Fibroblast of the aortic adventitia (primary cell): ENCODE measurements around the gene NAV1. TPM values are rescaled to one million over a fixed set of nuclear protein-coding genes. Genes with fewer than 3 reads are reported as not detected.
A peak's percentile ranks its signal among the peaks of the same experiment; 100 is the strongest.

Experiments
- DNase-seq: peaks from one replicate; pipeline ENCODE4 v3.0.0-alpha.2; 2010; ENCODE audit warnings: low read depth
- H3K4me3 ChIP-seq: 2 replicates; pipeline ENCODE4 v1.5.1; 2011; ENCODE audit warnings: low read depth, mild to moderate bottlenecking, control low read depth, low read length, moderate library complexity
- total RNA-seq: library from RNA; depleted of rRNA; stranded (reverse); fragments of >200 nt; gene quantifications from 2 replicates; pipeline ENCODE4 v1.2.3, GENCODE V29; 2012; ENCODE audit warnings: low replicate concordance
- TF ChIP-seq, protein P1 (sequence below): IDR thresholded peaks from 2 replicates; pipeline ENCODE4 v1.5.1; 2011; ENCODE audit warnings: mild to moderate bottlenecking, low read length, control low read depth, inconsistent platforms; ENCODE audit not compliant: insufficient read depth

The NAV1 gene
- total RNA-seq, 1 donor = 136 TPM

DNA sequence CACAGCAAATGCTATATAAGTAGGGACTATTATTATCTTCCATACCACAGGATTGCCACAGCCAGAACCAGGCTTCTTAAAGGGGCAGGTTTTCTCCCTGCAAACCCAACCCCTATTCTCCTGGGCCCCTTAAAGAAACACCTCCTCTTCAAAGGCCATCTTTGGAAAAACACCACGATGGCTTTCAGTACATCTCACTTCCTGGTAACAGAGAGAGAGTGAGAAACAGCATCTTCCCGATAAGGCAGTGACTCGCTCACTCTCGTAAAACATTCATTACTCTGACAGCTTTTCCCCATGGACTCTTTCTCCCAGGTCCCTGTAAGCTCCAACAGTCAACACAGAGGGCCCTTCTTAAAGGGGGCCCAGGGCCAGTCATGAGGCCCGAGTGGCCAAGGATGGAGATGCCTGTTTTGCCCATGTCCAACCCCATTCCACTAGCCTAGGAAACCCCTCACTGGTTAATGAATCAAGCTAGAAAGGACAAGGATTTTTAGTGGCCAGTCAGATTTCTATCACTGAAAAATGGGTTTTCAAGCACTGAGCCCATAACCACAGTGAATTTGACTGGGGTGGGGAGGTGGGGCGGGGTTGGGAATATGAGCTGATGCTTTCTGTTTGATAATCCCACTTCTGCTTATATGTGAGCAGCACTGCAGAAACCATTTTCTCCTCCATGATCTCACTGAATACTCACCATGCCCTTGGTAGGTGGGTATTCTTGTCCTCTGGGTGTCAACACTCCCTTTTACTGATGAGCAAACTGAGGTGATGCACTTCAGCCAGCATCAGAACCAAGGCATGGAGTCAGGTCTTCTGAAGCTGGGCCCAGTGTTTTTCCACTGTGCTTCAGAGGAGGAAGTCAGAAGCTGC is 3.6 kb upstream of the NAV1 start:
- peak; percentile 74 for DNase-seq
- TF ChIP-seq, protein P1, sequence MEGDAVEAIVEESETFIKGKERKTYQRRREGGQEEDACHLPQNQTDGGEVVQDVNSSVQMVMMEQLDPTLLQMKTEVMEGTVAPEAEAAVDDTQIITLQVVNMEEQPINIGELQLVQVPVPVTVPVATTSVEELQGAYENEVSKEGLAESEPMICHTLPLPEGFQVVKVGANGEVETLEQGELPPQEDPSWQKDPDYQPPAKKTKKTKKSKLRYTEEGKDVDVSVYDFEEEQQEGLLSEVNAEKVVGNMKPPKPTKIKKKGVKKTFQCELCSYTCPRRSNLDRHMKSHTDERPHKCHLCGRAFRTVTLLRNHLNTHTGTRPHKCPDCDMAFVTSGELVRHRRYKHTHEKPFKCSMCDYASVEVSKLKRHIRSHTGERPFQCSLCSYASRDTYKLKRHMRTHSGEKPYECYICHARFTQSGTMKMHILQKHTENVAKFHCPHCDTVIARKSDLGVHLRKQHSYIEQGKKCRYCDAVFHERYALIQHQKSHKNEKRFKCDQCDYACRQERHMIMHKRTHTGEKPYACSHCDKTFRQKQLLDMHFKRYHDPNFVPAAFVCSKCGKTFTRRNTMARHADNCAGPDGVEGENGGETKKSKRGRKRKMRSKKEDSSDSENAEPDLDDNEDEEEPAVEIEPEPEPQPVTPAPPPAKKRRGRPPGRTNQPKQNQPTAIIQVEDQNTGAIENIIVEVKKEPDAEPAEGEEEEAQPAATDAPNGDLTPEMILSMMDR = no peak
- no peak overlapping the region for H3K4me3 ChIP-seq

DNA sequence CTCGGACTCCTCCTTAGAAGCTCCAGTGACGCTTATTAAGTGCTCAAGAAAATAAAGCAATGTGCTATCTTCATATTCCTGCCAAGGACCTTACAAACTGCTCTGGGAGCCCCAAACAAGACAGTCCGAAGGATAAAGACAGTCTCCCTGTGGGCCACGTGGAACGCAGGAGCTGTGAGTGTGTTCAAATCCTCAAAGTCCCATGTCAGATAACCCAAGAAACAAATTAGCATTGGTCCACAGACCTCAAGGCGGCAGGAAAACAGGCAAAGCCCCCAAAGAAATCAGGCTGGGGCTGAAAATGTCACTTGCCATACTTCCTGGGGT is 3.0 kb upstream of the NAV1 start:
- TF ChIP-seq, protein P1 = no peak
- DNase-seq = no peak
- no peak overlapping the region for H3K4me3 ChIP-seq

DNA sequence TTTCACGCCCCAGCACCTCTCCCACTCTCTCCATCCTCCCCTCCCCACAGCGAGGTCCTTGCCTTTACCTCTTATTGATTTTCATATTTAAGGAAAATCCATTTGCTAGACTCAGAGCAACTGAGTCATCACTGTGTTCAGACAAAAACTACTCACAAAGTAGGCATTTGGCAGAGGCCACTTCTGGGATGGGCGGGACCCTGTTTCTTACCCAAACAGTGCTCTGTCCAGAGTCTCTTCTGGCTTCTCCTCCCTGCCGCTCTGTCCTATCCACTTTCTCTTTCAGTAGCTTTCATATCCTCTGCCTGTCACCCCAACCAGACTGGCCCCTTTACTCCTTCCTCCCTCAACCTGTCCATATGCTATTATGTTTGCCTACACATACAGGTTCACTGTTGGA is 2.4 kb upstream of the NAV1 start:
- DNase-seq = peak; percentile 91
- TF ChIP-seq, protein P1 = no peak
- H3K4me3 ChIP-seq = peak overlapping the region; percentile 38

DNA sequence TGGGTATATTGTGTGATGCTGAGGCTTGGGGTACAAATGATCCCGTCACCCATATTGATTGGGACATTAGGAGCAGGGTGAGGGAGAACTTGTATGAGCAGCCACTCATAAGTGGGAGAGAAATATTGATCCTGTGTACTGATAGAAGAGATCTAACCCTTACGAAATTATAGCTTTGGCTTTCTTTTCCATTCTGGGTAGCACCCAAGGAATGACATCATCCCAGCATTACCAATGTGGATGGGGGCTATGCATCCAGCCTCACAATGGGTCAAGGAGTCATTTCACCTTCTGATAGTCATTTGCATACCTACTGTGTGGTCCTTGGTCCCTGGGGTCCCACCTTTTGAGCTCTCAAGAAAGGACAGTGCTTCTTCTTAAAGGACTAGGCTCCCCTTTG is 1.9 kb upstream of the NAV1 start:
- peak; percentile 41 for DNase-seq
- TF ChIP-seq, protein P1 = no peak
- peak overlapping the region; percentile 38 for H3K4me3 ChIP-seq

DNA sequence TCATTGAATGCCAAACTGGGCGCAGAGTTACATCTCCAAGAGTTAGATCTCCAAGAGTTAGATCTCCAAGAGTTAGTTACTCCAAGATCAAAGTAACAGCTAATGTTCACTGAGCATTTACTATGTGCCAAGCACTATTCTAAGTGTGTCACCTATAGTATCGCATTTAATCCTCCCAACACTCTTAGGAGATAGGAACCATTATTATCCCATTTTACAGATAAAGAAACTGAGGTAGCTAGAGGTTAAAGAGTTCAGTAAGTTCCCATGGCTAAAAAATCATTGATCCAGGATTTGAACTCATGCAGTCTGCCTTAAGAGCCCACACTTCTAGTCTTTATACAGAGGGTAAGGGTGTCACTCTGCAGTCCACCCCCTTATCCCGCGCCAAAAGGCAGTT is 1.5 kb upstream of the NAV1 start:
- TF ChIP-seq, protein P1 = no peak
- H3K4me3 ChIP-seq = no peak overlapping the region
- DNase-seq = no peak

DNA sequence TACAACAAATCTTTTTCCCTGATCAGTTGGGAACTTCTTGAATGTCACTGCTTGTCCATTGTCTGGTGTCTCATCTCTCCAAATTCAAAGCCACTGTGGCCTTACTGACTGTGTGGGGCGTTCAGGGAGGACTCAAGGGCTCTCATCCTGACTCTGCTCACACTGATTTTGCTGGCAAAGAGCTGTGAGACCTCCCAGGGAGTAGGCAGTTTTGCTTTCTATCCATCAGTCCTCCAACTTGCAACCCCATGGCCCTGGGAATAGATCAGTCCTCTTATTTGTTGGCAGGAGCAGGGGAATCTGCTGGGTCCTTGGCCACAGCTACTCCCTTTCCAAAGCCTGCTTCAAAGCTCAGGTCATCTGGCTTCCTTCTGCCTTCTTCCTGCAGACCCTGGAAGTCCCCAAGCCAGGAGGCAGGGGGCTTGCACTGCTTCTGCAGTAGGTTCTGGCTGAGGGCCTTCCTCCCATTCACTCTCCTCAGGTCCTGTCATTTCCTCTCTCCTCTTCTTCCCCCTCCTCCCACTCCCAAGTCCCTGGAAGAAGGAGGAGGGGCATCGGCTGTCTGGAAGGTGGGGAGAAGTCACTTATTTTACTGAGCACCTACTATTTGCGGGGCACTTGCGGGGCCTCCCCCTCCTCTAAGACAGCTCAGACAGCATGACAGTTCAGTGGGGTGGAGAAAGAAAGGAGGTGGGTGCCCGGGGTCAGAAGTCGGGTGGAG is 876 bp upstream of the NAV1 start:
- TF ChIP-seq, protein P1 = no peak
- peak overlapping the region; percentile 85 for H3K4me3 ChIP-seq
- DNase-seq = peak; percentile 45
